ENCODE measurements around the gene MEGF8.

Gene MEGF8

GRCh38 chr19:42362891-42363440, 37.5 kb downstream of the MEGF8 start:
- no peak overlapping the region for H3K4me3 ChIP-seq (replicated peaks; ENCODE audit: low read depth, low read length)
- DNase-seq (ENCODE audit: extremely low read depth, low read depth) = no peak
- TF ChIP-seq CTCF (IDR thresholded peaks at IDR 0.05; ENCODE audit: low read depth, low read length, missing control alignments) = no peak

- no peak for TF ChIP-seq CTCF (IDR thresholded peaks at IDR 0.05; ENCODE audit: low read depth, low read length, missing control alignments)
- no peak for DNase-seq (ENCODE audit: extremely low read depth, low read depth)
- H3K4me3 ChIP-seq (replicated peaks; ENCODE audit: low read depth, low read length) = no peak overlapping the region
These were observed 38.3 kb downstream of the MEGF8 start for GRCh38 chr19:42363614-42364346.

GRCh38 chr19:42366673-42367072, 41.2 kb downstream of the MEGF8 start:
- H3K4me3 ChIP-seq (replicated peaks; ENCODE audit: low read depth, low read length) = no peak overlapping the region
- no peak for TF ChIP-seq CTCF (IDR thresholded peaks at IDR 0.05; ENCODE audit: low read depth, low read length, missing control alignments)
- no peak for DNase-seq (ENCODE audit: extremely low read depth, low read depth)

GRCh38 chr19:42367929-42368328, 42.5 kb downstream of the MEGF8 start:
- no peak for TF ChIP-seq CTCF (IDR thresholded peaks at IDR 0.05; ENCODE audit: low read depth, low read length, missing control alignments)

GRCh38 chr19:42368360-42368759, 42.9 kb downstream of the MEGF8 start:
- DNase-seq (ENCODE audit: extremely low read depth, low read depth) = no peak
- no peak for TF ChIP-seq CTCF (IDR thresholded peaks at IDR 0.05; ENCODE audit: low read depth, low read length, missing control alignments)
- H3K4me3 ChIP-seq (replicated peaks; ENCODE audit: low read depth, low read length) = no peak overlapping the region

More at GRCh38 chr19:42367929-42368328, 42.5 kb downstream of the MEGF8 start:
- no peak for DNase-seq (ENCODE audit: extremely low read depth, low read depth)
- no peak overlapping the region for H3K4me3 ChIP-seq (replicated peaks; ENCODE audit: low read depth, low read length)

GRCh38 chr19:42368765-42369164, 43.3 kb downstream of the MEGF8 start:
- no peak for TF ChIP-seq CTCF (IDR thresholded peaks at IDR 0.05; ENCODE audit: low read depth, low read length, missing control alignments)
- DNase-seq (ENCODE audit: extremely low read depth, low read depth) = no peak
- no peak overlapping the region for H3K4me3 ChIP-seq (replicated peaks; ENCODE audit: low read depth, low read length)

All from HFF-Myc (cell line).